ENCODE data around the gene SKI. TPM values are rescaled to one million over a fixed set of nuclear protein-coding genes. Genes with fewer than 3 reads are reported as not detected.

The SKI gene
- total RNA-seq, 6 donors from 2014 or later = 57.3 to 108 (median 96.9) TPM

GRCh38 chr1:2301607-2302291 lies 73.6 kb downstream of the SKI start:
- Histone ChIP-seq H3K4me1 (peaks cover 43 to 66% (median 46%) of the 10 kb centered on the region in 4 donors), H3K4me3 (peak overlapping the region in 2 of 4 donors; percentile 31 to 40), H3K27ac (peak overlapping the region; percentile 88 to 95 (median 92)), H3K27me3 (no peaks in the 10 kb centered on the region), H3K36me3 (peaks cover 17 to 40% (median 37%) of the 10 kb centered on the region in 4 donors), H3K9me3 (no peaks in the 10 kb centered on the region)
- 69 to 100% methylated on average over 3 to 17 of the region's 17 CpGs for WGBS, 2 donors
- TF ChIP-seq CTCF (IDR thresholded peaks at IDR 0.05) = no peak
- TF ChIP-seq EP300 (IDR thresholded peaks at IDR 0.05) = no peak
- TF ChIP-seq POLR2A (IDR thresholded peaks at IDR 0.05) = no peak
- TF ChIP-seq POLR2AphosphoS5 (IDR thresholded peaks at IDR 0.05) = no peak
- ATAC-seq (ENCODE audit: low FRiP score in 2 of 2) = no peak
- DNase-seq = peak in 1 of 2 donors; percentile 58

- peaks cover 43 to 65% (median 46%) of the 10 kb centered on the region in 4 donors for H3K4me1 ChIP-seq
- no peaks in the 10 kb centered on the region for H3K27me3 ChIP-seq
- DNase-seq = peak in 1 of 2 donors; percentile 77
- 92 to 94% methylated on average over 16 to 24 of the region's 24 CpGs for WGBS, 2 donors
- ATAC-seq (ENCODE audit: low FRiP score in 2 of 2) = no peak
- no peak overlapping the region for H3K4me3 ChIP-seq
- H3K27ac ChIP-seq = peak overlapping the region; percentile 88 to 95 (median 92)
- TF ChIP-seq POLR2AphosphoS5 (IDR thresholded peaks at IDR 0.05) = no peak
- no peak for TF ChIP-seq POLR2A (IDR thresholded peaks at IDR 0.05)
- no peak for TF ChIP-seq EP300 (IDR thresholded peaks at IDR 0.05)
- TF ChIP-seq CTCF (IDR thresholded peaks at IDR 0.05) = no peak
- no peaks in the 10 kb centered on the region for H3K9me3 ChIP-seq
- peaks cover 18 to 46% (median 43%) of the 10 kb centered on the region in 4 donors for H3K36me3 ChIP-seq
Observed at GRCh38 chr1:2302292-2302925, 74.3 kb downstream of the SKI start.

GRCh38 chr1:2303016-2303775 lies 75.1 kb downstream of the SKI start:
- peak in 1 of 2 donors; percentile 64 for DNase-seq
- Histone ChIP-seq H3K9me3 (no peaks in the 10 kb centered on the region), H3K36me3 (peaks cover 23 to 53% (median 49%) of the 10 kb centered on the region in 4 donors), H3K27me3 (no peaks in the 10 kb centered on the region), H3K4me1 (peaks cover 40 to 57% (median 41%) of the 10 kb centered on the region in 4 donors), H3K27ac (peak overlapping the region in 2 of 4 donors; percentile 88 to 94), H3K4me3 (no peak overlapping the region)
- WGBS, 2 donors = 85 to 86% methylated on average over 13 to 35 of the region's 35 CpGs
- no peak for TF ChIP-seq POLR2A (IDR thresholded peaks at IDR 0.05)
- TF ChIP-seq POLR2AphosphoS5 (IDR thresholded peaks at IDR 0.05) = no peak
- TF ChIP-seq CTCF (IDR thresholded peaks at IDR 0.05) = no peak
- TF ChIP-seq EP300 (IDR thresholded peaks at IDR 0.05) = no peak
- no peak for ATAC-seq (ENCODE audit: low FRiP score in 2 of 2)

- no peaks in the 10 kb centered on the region for H3K27me3 ChIP-seq
- TF ChIP-seq POLR2AphosphoS5 (IDR thresholded peaks at IDR 0.05) (no peak), EP300 (IDR thresholded peaks at IDR 0.05) (no peak), POLR2A (IDR thresholded peaks at IDR 0.05) (no peak), CTCF (IDR thresholded peaks at IDR 0.05) (no peak)
- H3K4me1 ChIP-seq = peaks cover 34 to 51% (median 35%) of the 10 kb centered on the region in 4 donors
- ATAC-seq (ENCODE audit: low FRiP score in 2 of 2) = no peak
- no peak overlapping the region for H3K4me3 ChIP-seq
- H3K36me3 ChIP-seq = peaks cover 26 to 59% (median 54%) of the 10 kb centered on the region in 4 donors
- peak in 1 of 2 donors; percentile 81 for DNase-seq
- peak overlapping the region in 1 of 4 donors; percentile 88 for H3K27ac ChIP-seq
- H3K9me3 ChIP-seq = no peaks in the 10 kb centered on the region
- 92 to 95% methylated on average over 18 to 24 of the region's 26 CpGs for WGBS, 2 donors
Observed at GRCh38 chr1:2303781-2304180, 75.7 kb downstream of the SKI start.

All from upper lobe of left lung (tissue), 6 donors.